ENCODE results near the gene IZUMO1. TPM values are rescaled to one million over a fixed set of nuclear protein-coding genes. Genes with fewer than 3 reads are reported as not detected.

IZUMO1 gene
- total and polyA plus RNA-seq, 2 of the 4 experiments (the other 2 are of a cell fraction), result not detected

GRCh38 chr19:48698046-48698445 is 48.7 kb downstream of the IZUMO1 start:
- ATAC-seq (ENCODE audit: low read depth) (peak; percentile 65), DNase-seq (peak; percentile 74)
- peak overlapping the region; percentile 15; the same call in 1 of the 2 replicates for H3K4ac ChIP-seq (ENCODE audit: low read depth, low read length)
- no peak overlapping the region for H3K23ac ChIP-seq (ENCODE audit: low read depth, low read length)
- TF ChIP-seq BHLHE40 (IDR thresholded peaks at IDR 0.05; ENCODE audit: low read depth, low read length), result no peak
- no peak for TF ChIP-seq RFX5 (IDR thresholded peaks at IDR 0.05; ENCODE audit: low read depth, low read length)
- no peak for TF ChIP-seq ELK1 (IDR thresholded peaks at IDR 0.05; ENCODE audit: borderline replicate concordance, low read depth, low read length)
- no peak for TF ChIP-seq FOS (IDR thresholded peaks at IDR 0.05; ENCODE audit: low read depth, low read length)
- TF ChIP-seq USF2 (IDR thresholded peaks at IDR 0.05; ENCODE audit: low read depth, low read length), result no peak
- no peak for TF ChIP-seq MAFK (IDR thresholded peaks at IDR 0.05; ENCODE audit: low read depth, low read length)
- no peak for TF ChIP-seq SMC3 (IDR thresholded peaks at IDR 0.05; ENCODE audit: low read depth, low read length)
- TF ChIP-seq POLR2A (IDR thresholded peaks at IDR 0.05; ENCODE audit: low read depth, low read length), result no peak
- no peak for TF ChIP-seq MAZ (IDR thresholded peaks at IDR 0.05; ENCODE audit: borderline replicate concordance, low read depth, low read length)
- TF ChIP-seq RCOR1 (IDR thresholded peaks at IDR 0.05; ENCODE audit: insufficient replicate concordance, low read length), result no peak
- TF ChIP-seq, protein P1, sequence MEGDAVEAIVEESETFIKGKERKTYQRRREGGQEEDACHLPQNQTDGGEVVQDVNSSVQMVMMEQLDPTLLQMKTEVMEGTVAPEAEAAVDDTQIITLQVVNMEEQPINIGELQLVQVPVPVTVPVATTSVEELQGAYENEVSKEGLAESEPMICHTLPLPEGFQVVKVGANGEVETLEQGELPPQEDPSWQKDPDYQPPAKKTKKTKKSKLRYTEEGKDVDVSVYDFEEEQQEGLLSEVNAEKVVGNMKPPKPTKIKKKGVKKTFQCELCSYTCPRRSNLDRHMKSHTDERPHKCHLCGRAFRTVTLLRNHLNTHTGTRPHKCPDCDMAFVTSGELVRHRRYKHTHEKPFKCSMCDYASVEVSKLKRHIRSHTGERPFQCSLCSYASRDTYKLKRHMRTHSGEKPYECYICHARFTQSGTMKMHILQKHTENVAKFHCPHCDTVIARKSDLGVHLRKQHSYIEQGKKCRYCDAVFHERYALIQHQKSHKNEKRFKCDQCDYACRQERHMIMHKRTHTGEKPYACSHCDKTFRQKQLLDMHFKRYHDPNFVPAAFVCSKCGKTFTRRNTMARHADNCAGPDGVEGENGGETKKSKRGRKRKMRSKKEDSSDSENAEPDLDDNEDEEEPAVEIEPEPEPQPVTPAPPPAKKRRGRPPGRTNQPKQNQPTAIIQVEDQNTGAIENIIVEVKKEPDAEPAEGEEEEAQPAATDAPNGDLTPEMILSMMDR (conservative IDR thresholded peaks at IDR 0.05; ENCODE audit: low read depth, low read length), result no peak
- TF ChIP-seq RAD21 (IDR thresholded peaks at IDR 0.05; ENCODE audit: low read length), result no peak
- no peak for TF ChIP-seq NFE2L2 (IDR thresholded peaks at IDR 0.05; ENCODE audit: low read depth, low read length)
- TF ChIP-seq CHD1 (IDR thresholded peaks at IDR 0.05; ENCODE audit: low read depth, low read length), result no peak
- no peak for TF ChIP-seq MXI1 (IDR thresholded peaks at IDR 0.05; ENCODE audit: borderline replicate concordance, low read depth, low read length)
- TF ChIP-seq CEBPB (IDR thresholded peaks at IDR 0.05; ENCODE audit: low read depth, low read length), result no peak
- H3K4me3 ChIP-seq (ENCODE audit: insufficient read depth, low read depth, low read length), result no peak overlapping the region
- no peak overlapping the region for H3K56ac ChIP-seq (ENCODE audit: extremely low read depth, insufficient read depth, low read length)
- H2BK120ac ChIP-seq (ENCODE audit: low read depth, low read length), result 0 out of 2 replicates have a peak overlapping the region, but pooled peaks have one; percentile 9
- BruUV-seq (replicated peaks), result no TSS peak
- peaks cover 4% of the 10 kb centered on the region for H3K4me1 ChIP-seq (ENCODE audit: control insufficient read depth, insufficient read depth, low read length)
- no peaks in the 10 kb centered on the region for H3K36me3 ChIP-seq (ENCODE audit: control insufficient read depth, insufficient read depth, low read length)
- H2AK5ac ChIP-seq (ENCODE audit: low read depth, low read length), result 0 out of 2 replicates have a peak overlapping the region, but pooled peaks have one; percentile 63
- intact Hi-C loops (cut with micrococcal nuclease) (no loop called here), in situ Hi-C loops (cut with MboI; ENCODE audit: low sequenced_read_pairs) (no loop called here), dilution Hi-C loops (cut with HindIII; ENCODE audit: low sequenced_read_pairs, unreplicated experiment) (no loop called here)
- H3K9me3 ChIP-seq (ENCODE audit: control insufficient read depth, insufficient read depth, low read length), result no peaks in the 10 kb centered on the region
- H3K27ac ChIP-seq (ENCODE audit: insufficient read depth, low read length), result no peak overlapping the region
- no peak overlapping the region for H3K4me2 ChIP-seq (ENCODE audit: low read depth, low read length)
- peak overlapping the region; percentile 78 for H2AK9ac ChIP-seq (replicated peaks; ENCODE audit: low read depth, low read length, poor library complexity)
- ChIA-PET CTCF (no interaction called here), POLR2A (ENCODE audit: unreplicated experiment) (interaction anchor here (0.6 kb wide), 2 partner anchors 60 to 61 kb away, joined by 3 read pairs; partner anchors contain the start of gene DBP)
- H2AFZ ChIP-seq (replicated peaks; ENCODE audit: low read length, poor library complexity), result peak overlapping the region; percentile 84
- no peaks in the 10 kb centered on the region for H4K20me1 ChIP-seq (ENCODE audit: insufficient read depth, low read length)
- peak overlapping the region; percentile 17; the same call in 1 of the 2 replicates for H3K14ac ChIP-seq (replicated peaks; ENCODE audit: low read depth, low read length)
- no peak overlapping the region for H2BK5ac ChIP-seq (ENCODE audit: low read depth, low read length, poor library complexity, severe bottlenecking)
- peaks cover 12% of the 10 kb centered on the region for H3K27me3 ChIP-seq (ENCODE audit: control insufficient read depth, insufficient read depth, low read length)
- peak overlapping the region; percentile 66; the same call in 1 of the 2 replicates for H4K91ac ChIP-seq (ENCODE audit: insufficient read depth, low read depth, low read length)
- H2BK15ac ChIP-seq (ENCODE audit: low read depth, low read length), result no peak overlapping the region; the same call in 2 of the 3 replicates
- H4K8ac ChIP-seq (ENCODE audit: low read depth in 2 of 2, low read length in 2 of 2), result peak overlapping the region in 1 of 2 experiments; percentile 73; a peak in 1 of 4 replicates
- WGBS, 2 experiments (ENCODE audit: extremely low coverage in 2 of 2, insufficient read length in 1 of 2), result no CpG with 5 or more reads among the region's 4 CpGs
- no peaks in the 10 kb centered on the region for H3K79me1 ChIP-seq (ENCODE audit: low read depth in 1 of 2, low read length in 2 of 2)
- H3K9me1 ChIP-seq (ENCODE audit: insufficient read depth, low read length), result no peaks in the 10 kb centered on the region
- no peak overlapping the region; the same call in 1 of the 2 replicates for H4K5ac ChIP-seq (ENCODE audit: low read depth, low read length)
- H3K18ac ChIP-seq (ENCODE audit: low read depth, low read length), result no peak overlapping the region
- H2BK20ac ChIP-seq (ENCODE audit: low read depth, low read length), result no peak overlapping the region
- H3K9ac ChIP-seq (ENCODE audit: low read depth, low read length), result no peak overlapping the region
